Omental fat pad (tissue), 4 donors: ENCODE results near the gene RAB27A. TPM values are rescaled to one million over a fixed set of nuclear protein-coding genes. Genes with fewer than 3 reads are reported as not detected.
A peak's percentile ranks its signal among the peaks of the same experiment; 100 is the strongest.

Experiments
- ATAC-seq: fragments of 150-250 bp; one replicate; pipeline ENCODE4 v1.9.1; 2016; ENCODE audit warnings: mild to moderate bottlenecking, moderate library complexity; ENCODE audit not compliant: low FRiP score
- DNase-seq: peaks from one replicate; pipeline ENCODE4 v3.0.0-alpha.2; 2019; ENCODE audit warnings: low spot score
- CTCF ChIP-seq, 3 donors: fragments of 450-650 bp; IDR thresholded peaks; one replicate each; pipeline ENCODE4 v1.5.1; 2016 to 2017; ENCODE audit warnings: antibody characterized with exemption in 3 of 3, mild to moderate bottlenecking in 3 of 3, moderate library complexity in 2 of 3
- total RNA-seq, 4 donors: library from RNA; depleted of rRNA; stranded (reverse); fragments of >200 nt; gene quantifications; one replicate each; pipeline ENCODE4 v1.1.0, GENCODE V29; 2016

Gene RAB27A
- total RNA-seq, 4 donors from 2014 or later, result 11.1 to 33.4 (median 19.8) TPM

DNA sequence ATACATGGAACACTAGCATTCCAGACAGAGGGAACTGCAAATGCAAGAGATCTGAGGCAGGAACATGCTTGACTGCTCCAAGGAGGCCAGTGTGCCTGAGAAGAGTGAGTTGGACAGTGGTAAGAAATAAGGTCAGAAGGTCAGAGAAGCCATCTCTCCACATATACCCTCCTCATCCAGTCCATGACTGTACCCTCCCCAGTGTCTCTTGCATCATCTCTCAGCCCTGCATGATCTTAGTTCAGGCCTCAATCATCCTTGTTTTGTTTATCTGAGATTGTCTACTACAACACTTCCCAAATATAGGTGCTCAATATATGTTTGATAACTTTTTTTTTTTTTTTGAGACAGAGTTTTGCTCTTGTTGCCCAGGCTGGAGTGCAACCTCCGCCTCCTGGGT is 87.4 kb downstream of the RAB27A start:
- no peak for TF ChIP-seq CTCF (IDR thresholded peaks at IDR 0.05)
- no peak for ATAC-seq
- no peak for DNase-seq

- ATAC-seq, result no peak
- TF ChIP-seq CTCF (IDR thresholded peaks at IDR 0.05), result no peak
- DNase-seq, result no peak
Measured at GRCh38 chr15:55198706-55199105, 90.9 kb downstream of the RAB27A start.

- DNase-seq, result no peak
- no peak for ATAC-seq
- no peak for TF ChIP-seq CTCF (IDR thresholded peaks at IDR 0.05)
Measured at GRCh38 chr15:55197719-55198118, 91.9 kb downstream of the RAB27A start.

DNA sequence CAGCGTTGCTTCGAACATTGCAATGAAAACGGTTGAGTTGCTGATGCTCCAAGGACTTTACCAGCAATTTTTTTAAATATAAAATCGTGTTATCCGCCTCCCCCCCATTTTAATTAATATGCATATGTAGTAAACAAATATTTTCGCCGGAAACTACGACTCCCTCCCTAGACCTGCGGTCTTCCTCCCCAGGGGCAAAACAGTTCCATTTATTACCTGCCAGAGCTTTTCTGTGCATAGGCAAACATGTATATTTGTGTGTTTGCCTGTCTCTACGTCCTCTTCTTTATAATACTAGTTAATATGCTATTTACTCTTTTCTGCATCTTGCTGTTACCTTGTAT is 92.3 kb downstream of the RAB27A start:
- TF ChIP-seq CTCF (IDR thresholded peaks at IDR 0.05), result no peak
- DNase-seq (no peak), ATAC-seq (no peak)

- TF ChIP-seq CTCF (IDR thresholded peaks at IDR 0.05), result no peak
- ATAC-seq (peak; percentile 100), DNase-seq (peak; percentile 90)
Measured at GRCh38 chr15:55196458-55197361, 92.9 kb downstream of the RAB27A start, which contains the start of gene RSL24D1. TSS of gene RSL24D1 (minus strand) at chr15:55196941. CDS start at chr15:55196890, 51 bp downstream.

DNA sequence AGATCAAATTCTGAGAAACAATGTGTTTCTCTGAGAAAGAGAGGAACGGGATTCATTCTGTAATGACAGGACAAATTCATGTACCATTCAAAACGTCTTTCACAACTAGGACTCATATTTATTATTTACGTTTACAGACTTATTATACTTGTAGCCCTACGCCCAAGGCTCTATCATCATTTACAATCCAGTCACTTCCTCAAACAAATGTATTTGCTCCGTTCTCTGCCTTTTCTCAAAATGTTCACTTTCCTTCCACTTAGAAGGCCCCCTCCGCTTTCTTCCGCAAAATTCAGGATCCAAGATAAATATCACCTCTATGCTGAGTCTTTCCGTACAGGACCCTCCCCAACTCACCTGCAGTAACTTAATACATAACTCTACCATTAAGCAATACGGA is 93.6 kb downstream of the RAB27A start:
- ATAC-seq, result no peak
- no peak for TF ChIP-seq CTCF (IDR thresholded peaks at IDR 0.05)

DNA sequence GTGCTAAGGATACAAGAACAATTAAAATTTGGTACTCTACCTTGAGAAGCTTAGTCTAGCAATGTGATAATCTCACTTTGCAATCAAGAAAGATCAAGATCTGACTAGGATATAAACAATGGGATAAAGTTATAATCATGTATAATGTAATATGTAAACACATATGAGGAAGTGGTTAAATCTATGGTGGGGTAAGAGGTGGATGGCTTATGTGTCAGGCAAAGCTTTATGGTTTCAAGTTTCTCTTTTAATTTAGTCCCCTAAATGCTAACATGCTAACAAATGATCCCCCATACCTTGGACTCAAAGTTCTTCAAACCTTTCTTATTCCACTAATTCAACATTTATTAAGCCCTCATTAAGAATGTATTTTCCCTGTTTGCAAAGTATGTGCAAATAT is 95.4 kb downstream of the RAB27A start:
- no peak for ATAC-seq
- TF ChIP-seq CTCF (IDR thresholded peaks at IDR 0.05), result no peak
- no peak for DNase-seq

More for the DNA sequence above, 93.6 kb downstream of the RAB27A start:
- DNase-seq, result no peak
